ENCODE measurements around the gene NYAP1.
A peak's percentile ranks its signal among the peaks of the same experiment; 100 is the strongest.

The NYAP1 gene

DNA sequence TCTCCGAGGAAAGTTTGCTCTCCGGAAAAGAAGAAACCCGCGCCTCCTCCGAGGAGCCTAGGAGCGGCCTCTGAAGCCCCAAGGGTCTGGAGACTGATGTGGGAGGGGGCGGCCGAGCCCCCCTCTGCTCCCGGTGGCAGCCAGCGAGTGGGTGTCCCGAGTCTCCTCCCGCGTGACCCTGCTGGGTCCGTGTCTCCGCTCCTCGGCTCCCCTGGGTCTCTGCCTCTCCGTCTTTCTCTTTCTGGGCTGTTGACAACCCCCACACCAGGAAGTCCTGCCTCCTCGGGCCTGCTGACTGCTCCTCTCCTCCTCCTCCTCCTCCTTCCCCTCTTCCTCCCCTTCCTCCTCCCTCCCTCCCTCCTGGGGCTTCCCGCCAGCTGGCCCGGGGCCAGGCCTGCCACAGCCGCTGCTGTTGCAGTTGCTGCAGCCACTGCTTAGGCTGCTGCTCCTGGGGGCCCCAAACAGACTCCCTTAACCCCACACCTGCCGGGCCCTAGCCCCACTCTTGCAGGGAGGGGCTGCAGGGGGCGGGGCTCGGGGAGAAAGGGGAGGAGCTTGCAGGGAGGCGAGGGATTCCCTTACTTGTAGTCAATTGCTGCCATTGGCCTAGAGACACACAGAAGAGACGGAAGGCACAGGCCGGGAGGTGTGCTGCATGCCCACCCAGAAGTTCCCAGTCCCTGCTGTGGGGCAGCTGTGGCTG is 4.6 kb upstream of the NYAP1 start, which contains the start of gene TSC22D4:
TSS of gene TSC22D4 (minus strand) at position 257 of the 703 bp plus-strand sequence. CDS start 1,176 bp downstream, outside the sequence.
- Histone ChIP-seq H3K27ac (peak within 1 kb of the TSS; percentile 64), H3K36me3 (no peaks in the 10 kb centered on the region), H3K4me3 (ENCODE audit: low read depth, low read length) (peak within 1 kb of the TSS; percentile 62), H3K27me3 (ENCODE audit: insufficient read depth, low read depth, severe bottlenecking) (no peaks in the 10 kb centered on the region), H3K9me3 (ENCODE audit: severe bottlenecking) (no peaks in the 10 kb centered on the region)
- DNase-seq, result peak; percentile 92
- TF ChIP-seq CTCF (IDR thresholded peaks at IDR 0.05; ENCODE audit: low read depth, low read length), result no peak

DNA sequence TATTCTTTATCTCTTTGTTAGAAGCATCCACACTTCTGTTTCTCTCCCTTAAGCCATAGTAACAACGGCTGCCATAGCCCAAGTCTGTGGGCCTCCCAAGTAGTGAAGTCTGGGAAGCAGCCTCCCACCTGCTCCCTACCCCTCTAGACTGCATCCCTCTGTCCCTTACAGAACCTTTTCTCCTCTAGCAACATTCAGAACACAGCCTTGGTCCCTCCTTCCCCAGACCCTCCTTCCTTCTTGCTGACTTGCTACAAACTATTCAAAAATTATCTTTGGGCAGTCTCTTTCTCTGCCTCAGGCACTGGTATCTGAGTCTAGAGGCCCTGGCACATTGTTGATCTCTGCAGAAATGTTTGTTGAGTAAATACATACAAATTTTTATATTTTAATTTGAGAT is 2.3 kb upstream of the NYAP1 start:
- H3K27ac ChIP-seq, result no peak overlapping the region
- no peaks in the 10 kb centered on the region for H3K27me3 ChIP-seq (ENCODE audit: insufficient read depth, low read depth, severe bottlenecking)
- H3K9me3 ChIP-seq (ENCODE audit: severe bottlenecking), result no peaks in the 10 kb centered on the region
- H3K4me3 ChIP-seq (ENCODE audit: low read depth, low read length), result no peak overlapping the region
- TF ChIP-seq CTCF (IDR thresholded peaks at IDR 0.05; ENCODE audit: low read depth, low read length), result no peak
- H3K36me3 ChIP-seq, result no peaks in the 10 kb centered on the region
- no peak for DNase-seq

- H3K9me3 ChIP-seq (ENCODE audit: severe bottlenecking), result no peaks in the 10 kb centered on the region
- H3K27me3 ChIP-seq (ENCODE audit: insufficient read depth, low read depth, severe bottlenecking), result no peaks in the 10 kb centered on the region
- TF ChIP-seq CTCF (IDR thresholded peaks at IDR 0.05; ENCODE audit: low read depth, low read length), result no peak
- no peak for DNase-seq
- H3K27ac ChIP-seq, result no peak overlapping the region
- H3K4me3 ChIP-seq (ENCODE audit: low read depth, low read length), result peak overlapping the region; percentile 62
- no peaks in the 10 kb centered on the region for H3K36me3 ChIP-seq
Observed at GRCh38 chr7:100482728-100483089, 1.0 kb upstream of the NYAP1 start.

DNA sequence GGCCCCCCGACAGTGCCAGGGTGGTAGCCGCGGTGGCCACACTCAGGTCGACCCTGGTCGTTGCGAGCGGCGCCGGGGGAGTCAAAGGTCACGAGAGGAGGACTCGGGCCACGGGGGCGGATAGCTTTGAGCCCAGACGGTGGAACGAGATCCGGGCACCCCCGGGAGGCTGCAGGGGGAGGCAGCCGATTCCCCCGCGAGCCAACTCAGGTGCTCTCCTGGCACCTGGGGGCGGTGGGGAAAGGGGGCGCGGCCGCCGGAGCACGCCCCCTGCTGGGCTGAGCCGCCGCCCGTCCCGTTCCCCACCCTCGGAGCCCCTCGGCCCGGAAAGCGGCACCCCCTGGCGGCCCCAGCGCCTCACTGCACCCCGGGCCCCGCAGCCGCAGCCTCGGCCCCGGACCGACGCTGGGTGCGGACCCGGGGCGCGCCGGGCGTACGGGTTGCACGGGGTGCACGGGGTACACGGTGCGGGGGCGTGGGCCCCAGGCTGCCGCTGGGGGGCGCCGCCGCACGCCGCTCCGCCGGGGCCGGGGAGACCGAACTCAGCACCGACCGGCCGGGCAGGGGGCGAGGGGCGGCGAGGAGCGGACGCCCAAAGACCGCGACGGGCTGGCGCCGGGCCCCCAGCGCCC is 521 bp upstream of the NYAP1 start:
- Histone ChIP-seq H3K9me3 (ENCODE audit: severe bottlenecking) (no peaks in the 10 kb centered on the region), H3K27me3 (ENCODE audit: insufficient read depth, low read depth, severe bottlenecking) (no peaks in the 10 kb centered on the region), H3K27ac (no peak overlapping the region), H3K4me3 (ENCODE audit: low read depth, low read length) (peak overlapping the region; percentile 62), H3K36me3 (no peaks in the 10 kb centered on the region)
- peak; percentile 74 for DNase-seq
- TF ChIP-seq CTCF (IDR thresholded peaks at IDR 0.05; ENCODE audit: low read depth, low read length), result peak; percentile 85

DNA sequence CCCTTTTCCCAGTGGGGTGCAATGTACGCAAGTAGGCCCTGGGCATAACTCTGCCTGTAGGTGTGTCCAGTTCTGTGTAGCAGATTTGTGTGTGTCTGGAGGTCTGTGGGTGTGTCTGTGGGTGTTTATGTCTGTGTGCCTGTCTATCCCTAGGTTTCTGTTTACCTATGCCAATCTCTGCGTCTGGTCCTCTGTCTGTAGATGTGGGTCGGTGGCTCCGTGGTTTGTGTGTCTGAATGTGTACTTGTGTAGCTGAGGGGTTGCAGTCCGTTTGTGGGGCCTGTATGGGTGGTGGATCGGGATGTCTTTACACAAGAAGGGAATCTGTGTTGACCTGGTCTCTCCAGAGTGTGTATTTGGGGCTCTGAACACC is 932 bp downstream of the NYAP1 start:
- DNase-seq, result no peak
- no peak overlapping the region for H3K27ac ChIP-seq
- H3K36me3 ChIP-seq, result no peaks in the 10 kb centered on the region
- no peak for TF ChIP-seq CTCF (IDR thresholded peaks at IDR 0.05; ENCODE audit: low read depth, low read length)
- no peaks in the 10 kb centered on the region for H3K27me3 ChIP-seq (ENCODE audit: insufficient read depth, low read depth, severe bottlenecking)
- H3K4me3 ChIP-seq (ENCODE audit: low read depth, low read length), result no peak overlapping the region
- H3K9me3 ChIP-seq (ENCODE audit: severe bottlenecking), result no peaks in the 10 kb centered on the region
